Keratinocyte (primary cell): ENCODE measurements around the gene MMP24OS. TPM values are rescaled to one million over a fixed set of nuclear protein-coding genes. Genes with fewer than 3 reads are reported as not detected.
A peak's percentile ranks its signal among the peaks of the same experiment; 100 is the strongest.

Experiments
- DNase-seq: peaks from one replicate; pipeline ENCODE4 v3.0.0-alpha.2; 2011; ENCODE audit warnings: low read depth, missing footprints, low spot score
- FAIRE-seq: peaks from 2 replicates; lab custom pipeline; 2011; peaks lifted over from hg19 to GRCh38; lab: Jason Lieb, UNC
- H2AFZ ChIP-seq: 2 replicates; pipeline ENCODE4 v1.6.0; 2012; ENCODE audit warnings: low read length, control low read depth, inconsistent platforms; ENCODE audit not compliant: control insufficient read depth
- H3K27ac ChIP-seq: 2 replicates; pipeline ENCODE4 v1.5.1; 2011; ENCODE audit warnings: low read length; ENCODE audit not compliant: control insufficient read depth, insufficient read depth
- H3K27me3 ChIP-seq: 3 replicates; pipeline ENCODE4 v1.6.0; 2011; ENCODE audit warnings: low read length; ENCODE audit not compliant: control insufficient read depth, insufficient read depth; ENCODE audit errors: extremely low read depth
- H3K36me3 ChIP-seq, 2 experiments: 2 replicates in 1 of 2; 3 replicates in 1 of 2; pipeline ENCODE4 v1.5.1; 2011; ENCODE audit warnings: low read length in 2 of 2, mild to moderate bottlenecking in 1 of 2; ENCODE audit not compliant: control insufficient read depth in 2 of 2, insufficient read depth in 2 of 2; ENCODE audit errors: extremely low read depth in 1 of 2
- H3K4me1 ChIP-seq: 3 replicates; pipeline ENCODE4 v1.5.1; 2011; ENCODE audit warnings: low read length; ENCODE audit not compliant: control insufficient read depth, insufficient read depth; ENCODE audit errors: extremely low read depth
- H3K4me2 ChIP-seq: 3 replicates; pipeline ENCODE4 v1.6.0; 2011; ENCODE audit warnings: low read depth, low read length; ENCODE audit not compliant: control insufficient read depth, insufficient read depth; ENCODE audit errors: extremely low read depth
- H3K4me3 ChIP-seq, 3 experiments: fragments of 200-600 bp in 1 of 3; sonication (generic) in 1 of 3; 2 replicates in 2 of 3; 3 replicates in 1 of 3; pipeline ENCODE4 v1.5.1; 2011 to 2016; ENCODE audit warnings: low read length in 3 of 3, mild to moderate bottlenecking in 3 of 3, control low read depth in 2 of 3, inconsistent platforms in 1 of 3, low read depth in 1 of 3, mixed read lengths in 1 of 3, mixed run types in 1 of 3, moderate library complexity in 1 of 3; ENCODE audit not compliant: control insufficient read depth in 2 of 3, insufficient read depth in 2 of 3; ENCODE audit errors: extremely low read depth in 1 of 3
- H3K79me2 ChIP-seq: 2 replicates; pipeline ENCODE4 v1.6.0; 2012; ENCODE audit warnings: low read length; ENCODE audit not compliant: control insufficient read depth, insufficient read depth
- H3K9ac ChIP-seq: 3 replicates; pipeline ENCODE4 v1.6.0; 2011; ENCODE audit warnings: low read length; ENCODE audit not compliant: control insufficient read depth, insufficient read depth; ENCODE audit errors: extremely low read depth
- H3K9me1 ChIP-seq: 3 replicates; pipeline ENCODE4 v1.6.0; 2011; ENCODE audit warnings: low read length; ENCODE audit not compliant: control insufficient read depth, insufficient read depth; ENCODE audit errors: extremely low read depth
- H3K9me3 ChIP-seq: 2 replicates; pipeline ENCODE4 v1.5.1; 2012; ENCODE audit warnings: low read depth, low read length; ENCODE audit not compliant: control insufficient read depth
- H4K20me1 ChIP-seq: 3 replicates; pipeline ENCODE4 v1.6.0; 2011; ENCODE audit warnings: low read length; ENCODE audit not compliant: control insufficient read depth, insufficient read depth; ENCODE audit errors: extremely low read depth
- CTCF ChIP-seq, 3 experiments: IDR thresholded peaks in 1 of 3; conservative IDR thresholded peaks in 1 of 3; optimal IDR thresholded peaks in 1 of 3; 2 replicates in 2 of 3; 3 replicates in 1 of 3; pipeline versions ENCODE3 to v1.5.1; 2011; ENCODE audit warnings: low read length in 3 of 3, mild to moderate bottlenecking in 3 of 3, moderate library complexity in 2 of 3, control low read depth in 1 of 3, inconsistent platforms in 1 of 3; ENCODE audit not compliant: insufficient read depth in 2 of 3; ENCODE audit errors: extremely low read depth in 1 of 3
- EZH2 ChIP-seq: IDR thresholded peaks from one replicate; pipeline ENCODE4 v1.6.1; 2012; ENCODE audit warnings: inconsistent platforms, mild to moderate bottlenecking, low read length, moderate library complexity
- dilution Hi-C: fragments of 300-500 bp; cut with MboI; formaldehyde crosslinking; loops from one replicate; pipeline ENCODE4 v1.7.0; 2020; ENCODE audit warnings: low sequenced_read_pairs; ENCODE audit not compliant: extremely low pct_ligation_motif_present
- polyA plus RNA-seq, 5 experiments: library from polyadenylated mRNA; depleted of rRNA in 3 of 5; stranded (reverse) in 3 of 5; stranded (forward) in 1 of 5; unstranded in 1 of 5; fragments of >200 nt; gene quantifications; 1 replicate in 1 of 5; 2 replicates in 3 of 5; 3 replicates in 1 of 5; pipeline versions ENCODE4 v1.2.1 to v1.2.3, GENCODE V29; 2011 to 2012; ENCODE audit warnings: missing spikeins in 2 of 5, low read depth in 1 of 5, low replicate concordance in 1 of 5

The MMP24OS gene
- polyA plus RNA-seq, 1 donor (not counting 4 experiments of a cell fraction or from before 2014, with no cell fraction given): 19.5 TPM

GRCh38 chr20:35298264-35298663 lies 20.3 kb upstream of the MMP24OS start:
- peak; percentile 41 for FAIRE-seq
- no peak overlapping the region for H3K27ac ChIP-seq

GRCh38 chr20:35297740-35298139 lies 19.8 kb upstream of the MMP24OS start:
- H3K4me1 ChIP-seq: peaks cover 13% of the 10 kb centered on the region

More at GRCh38 chr20:35298264-35298663, 20.3 kb upstream of the MMP24OS start:
- Histone ChIP-seq H3K36me3 (peaks cover 0 to 1% of the 10 kb centered on the region in 2 experiments), H3K27me3 (no peaks in the 10 kb centered on the region), H4K20me1 (no peaks in the 10 kb centered on the region), H3K4me3 (no peak overlapping the region), H2AFZ (no peak overlapping the region), H3K9me1 (no peaks in the 10 kb centered on the region), H3K9me3 (no peaks in the 10 kb centered on the region), H3K9ac (no peak overlapping the region), H3K79me2 (no peaks in the 10 kb centered on the region), H3K4me2 (no peak overlapping the region), H3K4me1 (peaks cover 18% of the 10 kb centered on the region)
- dilution Hi-C loops: no loop called here
- DNase-seq: no peak
- TF ChIP-seq EZH2: no peak
- TF ChIP-seq CTCF (optimal IDR thresholded peaks at IDR 0.05 in 1 of 3, IDR thresholded peaks at IDR 0.05 in 1 of 3, conservative IDR thresholded peaks at IDR 0.05 in 1 of 3; ENCODE audit: extremely low read depth in 1 of 3, insufficient read depth in 2 of 3, low read length in 3 of 3): no peak

More at GRCh38 chr20:35297740-35298139, 19.8 kb upstream of the MMP24OS start:
- Histone ChIP-seq H3K9ac (no peak overlapping the region), H3K9me3 (no peaks in the 10 kb centered on the region), H3K4me2 (no peak overlapping the region), H4K20me1 (no peaks in the 10 kb centered on the region), H3K9me1 (no peaks in the 10 kb centered on the region), H3K27ac (no peak overlapping the region), H3K27me3 (no peaks in the 10 kb centered on the region), H3K36me3 (no peaks in the 10 kb centered on the region), H2AFZ (no peak overlapping the region), H3K4me3 (no peak overlapping the region), H3K79me2 (no peaks in the 10 kb centered on the region)
- dilution Hi-C loops: no loop called here
- TF ChIP-seq EZH2 (no peak), CTCF (optimal IDR thresholded peaks at IDR 0.05 in 1 of 3, IDR thresholded peaks at IDR 0.05 in 1 of 3, conservative IDR thresholded peaks at IDR 0.05 in 1 of 3; ENCODE audit: extremely low read depth in 1 of 3, insufficient read depth in 2 of 3, low read length in 3 of 3) (no peak)
- no peak for FAIRE-seq
- DNase-seq: no peak
